ENCODE measurements around the gene PFKM. TPM values are rescaled to one million over a fixed set of nuclear protein-coding genes. Genes with fewer than 3 reads are reported as not detected.

Gene PFKM
- 46.6 TPM for total RNA-seq
- polyA plus RNA-seq: 70.8 TPM

- WGBS: under 1% methylated on average over 20 of the region's 20 CpGs
Observed at GRCh38 chr12:48119078-48119833, at the start of gene PFKM. TSS of gene PFKM (plus strand) at chr12:48119364. CDS start at chr12:48122775, 3,411 bp downstream.

GRCh38 chr12:48070033-48070432 lies 49.1 kb upstream of the PFKM start:
- H3K27ac ChIP-seq (ENCODE audit: low read depth): no peak overlapping the region
- no peak for DNase-seq (ENCODE audit: extremely low spot score)
- peaks cover 1% of the 10 kb centered on the region for H3K36me3 ChIP-seq (ENCODE audit: insufficient read depth)
- WGBS: 90% methylated on average over 1 of the region's 1 CpG
- H3K4me3 ChIP-seq (ENCODE audit: low read depth, low read length): no peak overlapping the region
- no peaks in the 10 kb centered on the region for H3K4me1 ChIP-seq (ENCODE audit: insufficient read depth)

More at GRCh38 chr12:48119078-48119833, at the start of gene PFKM:
- peak within 1 kb of the TSS; percentile 18 for H3K27ac ChIP-seq (ENCODE audit: low read depth)
- H3K4me1 ChIP-seq (ENCODE audit: insufficient read depth): no peaks in the 10 kb centered on the region
- H3K4me3 ChIP-seq (ENCODE audit: low read depth, low read length): peak within 1 kb of the TSS; percentile 53
- peak; percentile 84 for DNase-seq (ENCODE audit: extremely low spot score)
- peaks cover 2% of the 10 kb centered on the region for H3K36me3 ChIP-seq (ENCODE audit: insufficient read depth)

DNA sequence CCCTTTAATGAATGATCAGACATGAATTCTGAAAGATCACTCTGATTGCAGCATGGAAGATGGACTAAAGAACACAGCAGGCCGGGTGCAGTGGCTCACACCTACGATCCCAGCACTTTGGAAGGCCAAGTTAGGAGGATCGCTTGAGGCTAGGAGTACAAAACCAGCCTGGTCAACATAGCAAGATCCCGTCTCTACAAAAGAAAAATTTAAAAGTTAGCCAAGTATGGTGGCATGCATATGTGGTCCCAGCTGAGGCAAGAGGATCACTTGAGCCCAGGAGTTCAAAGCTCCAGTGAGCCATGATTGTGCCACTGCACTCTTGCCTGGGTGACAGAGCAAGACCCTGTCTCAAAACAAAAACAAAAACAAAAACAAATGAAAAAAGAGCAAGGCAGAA lies 48.4 kb upstream of the PFKM start:
- no peak for DNase-seq (ENCODE audit: extremely low spot score)
- Histone ChIP-seq H3K36me3 (ENCODE audit: insufficient read depth) (peaks cover 1% of the 10 kb centered on the region), H3K4me1 (ENCODE audit: insufficient read depth) (no peaks in the 10 kb centered on the region), H3K27ac (ENCODE audit: low read depth) (no peak overlapping the region), H3K4me3 (ENCODE audit: low read depth, low read length) (no peak overlapping the region)
- 96% methylated on average over 4 of the region's 4 CpGs for WGBS

- no peak for DNase-seq (ENCODE audit: extremely low spot score)
- Histone ChIP-seq H3K36me3 (ENCODE audit: insufficient read depth) (peaks cover 1% of the 10 kb centered on the region), H3K4me3 (ENCODE audit: low read depth, low read length) (no peak overlapping the region), H3K4me1 (ENCODE audit: insufficient read depth) (no peaks in the 10 kb centered on the region), H3K27ac (ENCODE audit: low read depth) (no peak overlapping the region)
- WGBS: 98% methylated on average over 2 of the region's 2 CpGs
Observed at GRCh38 chr12:48071808-48072207, 47.4 kb upstream of the PFKM start.

DNA sequence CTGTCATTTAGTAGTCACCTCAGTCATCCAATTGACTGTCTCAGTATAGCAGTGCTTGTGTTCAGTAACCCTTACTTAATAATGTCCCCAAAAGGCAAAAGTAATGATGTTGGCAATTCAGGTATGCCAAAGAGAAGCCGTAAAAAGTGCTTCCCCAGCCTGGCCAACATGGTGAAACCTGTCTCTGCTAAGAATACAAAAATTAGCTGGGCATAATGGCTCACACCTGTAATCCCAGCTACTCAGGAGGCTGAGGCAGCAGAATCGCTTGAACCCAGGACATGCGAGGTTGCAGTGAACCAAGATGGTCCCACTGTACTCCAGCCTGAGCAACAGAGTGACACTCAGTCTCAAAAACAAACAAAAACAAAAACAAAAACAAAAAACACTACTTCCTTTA lies 46.9 kb upstream of the PFKM start:
- peaks cover 1% of the 10 kb centered on the region for H3K36me3 ChIP-seq (ENCODE audit: insufficient read depth)
- DNase-seq (ENCODE audit: extremely low spot score): no peak

GRCh38 chr12:48074266-48074665 lies 44.9 kb upstream of the PFKM start:
- 69% methylated on average over 1 of the region's 1 CpG for WGBS
- H3K36me3 ChIP-seq (ENCODE audit: insufficient read depth): peaks cover 1% of the 10 kb centered on the region
- no peak for DNase-seq (ENCODE audit: extremely low spot score)
- H3K4me1 ChIP-seq (ENCODE audit: insufficient read depth): no peaks in the 10 kb centered on the region
- no peak overlapping the region for H3K4me3 ChIP-seq (ENCODE audit: low read depth, low read length)
- no peak overlapping the region for H3K27ac ChIP-seq (ENCODE audit: low read depth)

More for the DNA sequence above, 46.9 kb upstream of the PFKM start:
- no peak overlapping the region for H3K27ac ChIP-seq (ENCODE audit: low read depth)
- no peak overlapping the region for H3K4me3 ChIP-seq (ENCODE audit: low read depth, low read length)
- WGBS: 99% methylated on average over 3 of the region's 3 CpGs
- no peaks in the 10 kb centered on the region for H3K4me1 ChIP-seq (ENCODE audit: insufficient read depth)

DNA sequence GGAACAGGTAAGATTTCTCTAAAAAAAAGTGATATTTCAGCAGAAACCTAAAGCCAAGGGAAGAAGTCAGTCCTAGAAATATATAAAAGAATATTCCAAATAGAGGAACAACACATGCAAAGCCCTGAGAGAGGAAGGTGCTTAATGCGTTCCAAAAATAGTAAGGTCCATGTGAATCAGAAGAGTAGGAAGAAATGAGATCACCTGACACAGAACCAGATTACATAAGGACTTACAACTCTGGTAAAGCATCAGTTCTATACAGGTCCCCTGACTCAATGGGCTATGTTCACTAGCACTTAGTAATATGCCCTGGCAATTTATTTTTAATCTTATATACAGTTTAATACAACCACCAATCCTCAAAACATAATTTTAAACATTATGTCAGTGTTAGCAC lies 43.3 kb upstream of the PFKM start:
- Histone ChIP-seq H3K36me3 (ENCODE audit: insufficient read depth) (no peaks in the 10 kb centered on the region), H3K4me3 (ENCODE audit: low read depth, low read length) (no peak overlapping the region), H3K27ac (ENCODE audit: low read depth) (no peak overlapping the region), H3K4me1 (ENCODE audit: insufficient read depth) (no peaks in the 10 kb centered on the region)
- no peak for DNase-seq (ENCODE audit: extremely low spot score)
- WGBS: 84% methylated on average over 1 of the region's 1 CpG

- no peaks in the 10 kb centered on the region for H3K4me1 ChIP-seq (ENCODE audit: insufficient read depth)
- H3K36me3 ChIP-seq (ENCODE audit: insufficient read depth): no peaks in the 10 kb centered on the region
- 92% methylated on average over 2 of the region's 2 CpGs for WGBS
- no peak for DNase-seq (ENCODE audit: extremely low spot score)
- H3K4me3 ChIP-seq (ENCODE audit: low read depth, low read length): no peak overlapping the region
- H3K27ac ChIP-seq (ENCODE audit: low read depth): no peak overlapping the region
Observed at GRCh38 chr12:48077111-48077510, 42.1 kb upstream of the PFKM start.

DNA sequence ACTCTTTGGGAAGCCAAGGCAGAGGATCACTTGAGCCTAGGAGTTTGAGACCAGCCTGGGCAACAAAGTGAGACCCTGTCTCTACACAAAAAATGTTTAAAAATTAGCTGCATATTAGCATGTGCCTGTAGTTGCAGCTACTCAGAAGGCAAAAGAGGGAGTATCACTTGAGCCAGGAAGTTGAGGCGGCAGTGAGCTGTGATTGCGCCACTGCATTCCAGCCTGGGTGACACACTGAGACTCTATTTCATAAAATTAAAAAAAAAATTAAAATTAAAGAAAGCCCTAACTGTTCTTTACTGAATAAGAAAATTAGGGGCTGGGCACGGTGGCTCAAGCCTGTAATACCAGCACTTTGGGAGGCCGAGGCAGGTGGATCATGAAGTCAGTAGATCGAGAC lies 40.3 kb upstream of the PFKM start:
- H3K36me3 ChIP-seq (ENCODE audit: insufficient read depth): no peaks in the 10 kb centered on the region
- H3K27ac ChIP-seq (ENCODE audit: low read depth): no peak overlapping the region
- WGBS: 94% methylated on average over 5 of the region's 5 CpGs
- H3K4me3 ChIP-seq (ENCODE audit: low read depth, low read length): no peak overlapping the region
- H3K4me1 ChIP-seq (ENCODE audit: insufficient read depth): no peaks in the 10 kb centered on the region
- no peak for DNase-seq (ENCODE audit: extremely low spot score)

DNA sequence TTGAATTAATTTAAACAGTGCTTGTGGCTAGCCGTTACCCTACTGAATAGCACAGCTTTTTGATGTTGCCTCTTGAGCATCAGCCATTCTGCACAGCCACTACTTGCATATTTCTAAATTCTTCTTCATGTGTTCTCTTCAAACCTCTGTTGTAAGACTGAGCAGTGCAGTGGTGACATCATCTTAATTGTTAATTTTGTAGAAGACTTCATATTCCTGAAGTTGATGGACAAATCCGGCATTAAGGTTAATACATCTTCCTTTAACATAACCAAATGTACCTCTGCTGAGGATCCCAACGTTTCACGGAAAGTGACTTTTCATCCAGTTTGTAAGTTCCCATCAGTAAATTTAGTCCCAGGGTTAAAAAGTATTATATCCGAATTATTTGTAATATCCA lies 38.9 kb upstream of the PFKM start:
- H3K4me3 ChIP-seq (ENCODE audit: low read depth, low read length): no peak overlapping the region

GRCh38 chr12:48080821-48081220 lies 38.3 kb upstream of the PFKM start:
- Histone ChIP-seq H3K4me1 (ENCODE audit: insufficient read depth) (no peaks in the 10 kb centered on the region), H3K27ac (ENCODE audit: low read depth) (no peak overlapping the region), H3K4me3 (ENCODE audit: low read depth, low read length) (no peak overlapping the region), H3K36me3 (ENCODE audit: insufficient read depth) (peaks cover 2% of the 10 kb centered on the region)
- WGBS: 97% methylated on average over 3 of the region's 3 CpGs
- DNase-seq (ENCODE audit: extremely low spot score): no peak

More for the DNA sequence above, 38.9 kb upstream of the PFKM start:
- no peak overlapping the region for H3K27ac ChIP-seq (ENCODE audit: low read depth)
- H3K4me1 ChIP-seq (ENCODE audit: insufficient read depth): no peaks in the 10 kb centered on the region
- peaks cover 2% of the 10 kb centered on the region for H3K36me3 ChIP-seq (ENCODE audit: insufficient read depth)
- DNase-seq (ENCODE audit: extremely low spot score): no peak
- WGBS: 92% methylated on average over 5 of the region's 5 CpGs

GRCh38 chr12:48084066-48084465 lies 35.1 kb upstream of the PFKM start:
- Histone ChIP-seq H3K4me3 (ENCODE audit: low read depth, low read length) (no peak overlapping the region), H3K27ac (ENCODE audit: low read depth) (no peak overlapping the region), H3K36me3 (ENCODE audit: insufficient read depth) (peaks cover 4% of the 10 kb centered on the region), H3K4me1 (ENCODE audit: insufficient read depth) (no peaks in the 10 kb centered on the region)
- no peak for DNase-seq (ENCODE audit: extremely low spot score)
- WGBS: 33% methylated on average over 1 of the region's 1 CpG

- 91% methylated on average over 12 of the region's 12 CpGs for WGBS
- Histone ChIP-seq H3K27ac (ENCODE audit: low read depth) (no peak overlapping the region), H3K4me3 (ENCODE audit: low read depth, low read length) (no peak overlapping the region), H3K4me1 (ENCODE audit: insufficient read depth) (no peaks in the 10 kb centered on the region), H3K36me3 (ENCODE audit: insufficient read depth) (peaks cover 4% of the 10 kb centered on the region)
- no peak for DNase-seq (ENCODE audit: extremely low spot score)
Observed at GRCh38 chr12:48084841-48085460, 34.2 kb upstream of the PFKM start.

- Histone ChIP-seq H3K4me1 (ENCODE audit: insufficient read depth) (no peaks in the 10 kb centered on the region), H3K27ac (ENCODE audit: low read depth) (no peak overlapping the region), H3K36me3 (ENCODE audit: insufficient read depth) (peaks cover 4% of the 10 kb centered on the region), H3K4me3 (ENCODE audit: low read depth, low read length) (no peak overlapping the region)
- WGBS: 88% methylated on average over 3 of the region's 3 CpGs
- no peak for DNase-seq (ENCODE audit: extremely low spot score)
Observed at GRCh38 chr12:48086327-48086726, 32.8 kb upstream of the PFKM start.

Data from urinary bladder (tissue), 4 donors.